Small intestine (tissue), 7 donors: ENCODE results near the gene FFAR3. TPM values are rescaled to one million over a fixed set of nuclear protein-coding genes. Genes with fewer than 3 reads are reported as not detected.

Source experiments
- DNase-seq, 2 donors: peaks; one replicate each; pipeline versions ENCODE4 v3.0.0 to v3.0.0-alpha.2; 2013
- FAIRE-seq: peaks from 2 replicates; lab custom pipeline; 2012; peaks lifted over from hg19 to GRCh38; lab: Jason Lieb, UNC
- H3K27ac ChIP-seq, 3 donors: one replicate each; pipeline ENCODE4 v1.5.1; 2013; ENCODE audit warnings: low read length in 2 of 3, mild to moderate bottlenecking in 2 of 3, control low read depth in 1 of 3, inconsistent platforms in 1 of 3, low read depth in 1 of 3, moderate library complexity in 1 of 3
- H3K27me3 ChIP-seq, 3 donors: one replicate each; pipeline ENCODE4 v1.6.1; 2013; ENCODE audit warnings: low read length in 3 of 3, inconsistent platforms in 1 of 3; ENCODE audit not compliant: control insufficient read depth in 3 of 3, insufficient read depth in 3 of 3
- H3K36me3 ChIP-seq, 3 donors: one replicate each; pipeline ENCODE4 v1.6.1; 2013; ENCODE audit warnings: low read length in 3 of 3, inconsistent platforms in 1 of 3, low read depth in 1 of 3, mild to moderate bottlenecking in 1 of 3, moderate library complexity in 1 of 3; ENCODE audit not compliant: control insufficient read depth in 3 of 3, insufficient read depth in 2 of 3
- H3K4me1 ChIP-seq, 3 donors: one replicate each; pipeline ENCODE4 v1.6.1; 2013; ENCODE audit warnings: low read length in 2 of 3, inconsistent platforms in 1 of 3, low read depth in 1 of 3, mild to moderate bottlenecking in 1 of 3, moderate library complexity in 1 of 3; ENCODE audit not compliant: control insufficient read depth in 3 of 3, insufficient read depth in 2 of 3
- H3K4me3 ChIP-seq, 3 donors: one replicate each; pipeline ENCODE4 v1.5.1; 2013; ENCODE audit warnings: low read length in 3 of 3, control low read depth in 1 of 3, inconsistent platforms in 1 of 3, low read depth in 1 of 3, mild to moderate bottlenecking in 1 of 3, moderate library complexity in 1 of 3
- H3K9me3 ChIP-seq, 2 donors: one replicate each; pipeline ENCODE4 v1.6.1; 2013; ENCODE audit warnings: low read depth in 1 of 2, low read length in 1 of 2; ENCODE audit not compliant: control insufficient read depth in 2 of 2, insufficient read depth in 1 of 2
- WGBS, 3 donors: extraction: QIAGEN DNeasy Blood & Tissue Kit; methylation state at CpG; one replicate each; pipeline ENCODE4 v1.1.7; 2013; 5-methylcytosine and 5-hydroxymethylcytosine counted together
- polyA plus RNA-seq, 4 donors: library from polyadenylated mRNA; stranded (reverse) in 3 of 4; unstranded in 1 of 4; fragments of 200-250 nt in 3 of 4; fragments of 120-200 nt in 1 of 4; gene quantifications; one replicate each; pipeline versions ENCODE4 v1.2.1 to v1.2.3, GENCODE V29; 2013
- donor health status: healthy with polysubstance abuse.
- donor health status: control.
- donor health status: control.
- donor health status: Bipolar disorder and iron deficiency.
- donor health status: healthy.

FFAR3 gene
- polyA plus RNA-seq, 4 donors = 0.50 to 1.0 TPM; not detected in 2

- peaks cover 0 to 10% (median 0%) of the 10 kb centered on the region in 3 donors for H3K4me1 ChIP-seq
- DNase-seq (peak; percentile 50 to 69), FAIRE-seq (no peak)
- no peaks in the 10 kb centered on the region for H3K36me3 ChIP-seq
- 30 to 49% (median 39%) methylated on average over 9 of the region's 9 CpGs for WGBS, 3 donors
- no peak overlapping the region for H3K4me3 ChIP-seq
- peaks cover 0 to 10% of the 10 kb centered on the region in 2 donors for H3K9me3 ChIP-seq
- H3K27me3 ChIP-seq = no peaks in the 10 kb centered on the region
- peak overlapping the region in 1 of 3 donors; percentile 25 for H3K27ac ChIP-seq
Measured at GRCh38 chr19:35380450-35381124, 22.3 kb downstream of the FFAR3 start.

- DNase-seq = no peak
- FAIRE-seq = no peak
- WGBS, 3 donors = 44 to 59% (median 53%) methylated on average over 3 of the region's 3 CpGs
- no peak overlapping the region for H3K4me3 ChIP-seq
- H3K4me1 ChIP-seq = peaks cover 0 to 10% (median 0%) of the 10 kb centered on the region in 3 donors
- H3K36me3 ChIP-seq = no peaks in the 10 kb centered on the region
- no peaks in the 10 kb centered on the region for H3K27me3 ChIP-seq
- peak overlapping the region in 1 of 3 donors; percentile 25 for H3K27ac ChIP-seq
- peaks cover 0 to 15% of the 10 kb centered on the region in 2 donors for H3K9me3 ChIP-seq
Measured at GRCh38 chr19:35381318-35381717, 23.1 kb downstream of the FFAR3 start.

DNA sequence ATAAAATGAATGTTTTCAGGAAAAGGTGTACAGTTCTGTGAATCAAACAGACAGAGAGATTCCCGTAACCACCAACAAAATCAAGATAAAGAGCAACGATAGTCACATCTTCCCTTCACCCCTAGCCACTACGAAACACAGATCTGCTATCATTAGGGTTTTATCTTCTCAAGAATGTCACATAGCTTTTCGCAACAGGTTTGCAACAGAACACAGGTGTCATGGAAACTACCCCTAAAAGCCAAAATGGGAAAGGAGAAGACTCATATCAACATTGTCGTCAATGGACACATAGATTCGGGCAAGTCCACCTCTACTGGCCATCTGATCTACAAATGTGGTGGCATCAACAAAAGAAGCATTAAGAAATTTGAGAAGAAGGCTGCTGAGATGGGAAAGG, 23.7 kb downstream of the FFAR3 start:
- DNase-seq (no peak), FAIRE-seq (no peak)
- H3K4me3 ChIP-seq = no peak overlapping the region
- H3K9me3 ChIP-seq = peaks cover 0 to 15% of the 10 kb centered on the region in 2 donors
- WGBS, 3 donors = 83 to 91% (median 86%) methylated on average over 6 of the region's 6 CpGs
- no peaks in the 10 kb centered on the region for H3K36me3 ChIP-seq
- peaks cover 0 to 10% (median 0%) of the 10 kb centered on the region in 3 donors for H3K4me1 ChIP-seq
- no peaks in the 10 kb centered on the region for H3K27me3 ChIP-seq
- H3K27ac ChIP-seq = no peak overlapping the region

GRCh38 chr19:35383536-35383935, 25.3 kb downstream of the FFAR3 start:
- FAIRE-seq = no peak
- Histone ChIP-seq H3K36me3 (no peaks in the 10 kb centered on the region), H3K4me1 (peaks cover 0 to 10% (median 0%) of the 10 kb centered on the region in 3 donors), H3K4me3 (no peak overlapping the region), H3K27ac (no peak overlapping the region), H3K27me3 (no peaks in the 10 kb centered on the region), H3K9me3 (peaks cover 0 to 11% of the 10 kb centered on the region in 2 donors)
- DNase-seq = no peak
- WGBS, 3 donors = 95 to 97% (median 96%) methylated on average over 2 of the region's 2 CpGs

DNA sequence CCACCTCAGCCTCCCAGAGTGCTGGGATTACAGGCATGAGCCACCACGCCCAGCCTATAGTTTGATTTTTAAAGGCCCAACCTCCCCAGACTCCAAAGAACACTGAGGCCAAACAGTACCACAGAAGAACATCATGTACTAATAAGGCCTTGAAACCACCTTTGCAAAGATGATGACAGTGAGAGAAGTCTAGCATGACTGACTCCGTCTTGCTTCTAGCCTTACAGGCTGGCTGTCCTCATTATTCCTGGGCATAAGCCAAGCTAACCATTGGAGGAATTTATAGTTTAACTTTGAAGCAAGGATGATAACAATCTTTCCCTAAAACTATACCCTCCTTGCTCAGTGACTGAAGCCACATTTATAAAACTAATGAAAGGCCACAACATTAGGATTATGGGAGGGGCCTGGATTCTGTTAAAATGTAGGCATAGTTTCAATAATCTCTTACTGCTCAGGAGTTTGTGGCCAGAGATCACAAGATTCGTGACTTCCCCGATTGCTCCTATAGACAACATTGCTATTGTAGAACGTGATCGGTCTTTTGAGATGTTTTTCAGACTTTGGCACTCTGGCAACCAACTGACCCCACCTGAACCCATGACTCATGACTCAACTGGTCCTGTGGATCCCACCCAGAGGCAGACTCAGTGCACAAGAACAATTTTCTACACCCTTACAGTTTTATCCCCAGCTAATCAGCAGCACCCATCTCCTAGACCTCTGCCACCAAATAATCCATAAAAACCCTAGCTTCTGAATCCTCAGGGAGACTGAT, 30.2 kb downstream of the FFAR3 start:
- Histone ChIP-seq H3K27ac (no peak overlapping the region), H3K4me3 (no peak overlapping the region), H3K4me1 (no peaks in the 10 kb centered on the region), H3K9me3 (peaks cover 0 to 11% of the 10 kb centered on the region in 2 donors), H3K27me3 (no peaks in the 10 kb centered on the region), H3K36me3 (no peaks in the 10 kb centered on the region)
- WGBS, 3 donors = 75 to 83% (median 76%) methylated on average over 6 of the region's 6 CpGs
- DNase-seq (no peak), FAIRE-seq (no peak)

GRCh38 chr19:35389192-35389861, 31.1 kb downstream of the FFAR3 start:
- DNase-seq = no peak
- WGBS, 3 donors = 45 to 68% (median 54%) methylated on average over 6 of the region's 6 CpGs
- peaks cover 0 to 11% of the 10 kb centered on the region in 2 donors for H3K9me3 ChIP-seq

GRCh38 chr19:35392742-35393715, 34.8 kb downstream of the FFAR3 start:
- Histone ChIP-seq H3K4me3 (no peak overlapping the region), H3K36me3 (no peaks in the 10 kb centered on the region), H3K27ac (no peak overlapping the region), H3K4me1 (peaks cover 0 to 5% (median 0%) of the 10 kb centered on the region in 3 donors), H3K27me3 (peaks cover 0 to 3% (median 0%) of the 10 kb centered on the region in 3 donors), H3K9me3 (no peaks in the 10 kb centered on the region)
- no peak for DNase-seq
- FAIRE-seq = no peak
- 70 to 86% (median 75%) methylated on average over 5 of the region's 5 CpGs for WGBS, 3 donors

More at GRCh38 chr19:35389192-35389861, 31.1 kb downstream of the FFAR3 start:
- no peak overlapping the region for H3K4me3 ChIP-seq
- FAIRE-seq = no peak
- H3K36me3 ChIP-seq = no peaks in the 10 kb centered on the region
- no peaks in the 10 kb centered on the region for H3K4me1 ChIP-seq
- no peaks in the 10 kb centered on the region for H3K27me3 ChIP-seq
- no peak overlapping the region for H3K27ac ChIP-seq
